ENCODE results near the gene PACS2. TPM values are rescaled to one million over a fixed set of nuclear protein-coding genes. Genes with fewer than 3 reads are reported as not detected.

PACS2 gene
- total RNA-seq, 2 experiments from 2014 or later = 33.2 to 33.8 TPM

DNA sequence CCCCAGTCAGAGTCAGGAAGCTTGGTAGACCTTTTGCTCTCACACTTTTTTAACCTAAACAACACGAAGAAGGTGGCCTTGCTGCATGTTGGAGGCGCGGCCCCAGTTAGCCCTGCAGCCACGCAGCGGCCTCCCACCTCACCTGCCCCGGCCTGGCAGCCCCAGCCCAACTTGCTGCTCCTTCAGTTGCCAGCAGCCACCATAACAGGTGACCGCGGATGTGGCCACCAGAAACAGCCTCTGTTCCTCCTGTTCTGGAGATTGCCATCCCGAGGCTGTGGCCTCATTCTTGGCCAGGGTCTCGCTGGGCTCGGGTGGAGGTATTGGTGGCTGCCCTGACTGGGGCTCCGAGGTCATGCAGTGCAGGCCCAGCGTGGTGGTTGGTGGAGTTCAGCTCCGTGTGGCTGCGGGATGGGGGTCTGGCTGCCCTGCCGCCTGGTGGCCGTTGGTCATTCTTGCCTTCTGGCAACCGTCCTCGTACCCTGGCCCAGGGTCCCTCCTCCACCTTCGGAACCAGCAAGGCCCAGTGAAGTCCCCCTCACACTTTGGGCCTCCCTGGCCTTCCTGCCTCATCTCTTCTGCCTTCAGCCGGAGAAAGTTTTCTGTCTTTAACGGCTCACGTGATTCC lies 63.1 kb downstream of the PACS2 start:
- CTCF ChIA-PET = no interaction called here
- POLR2A ChIA-PET = no interaction called here

- CTCF ChIA-PET = no interaction called here
- POLR2A ChIA-PET = no interaction called here
These were observed 63.7 kb downstream of the PACS2 start for GRCh38 chr14:105378199-105378598.

DNA sequence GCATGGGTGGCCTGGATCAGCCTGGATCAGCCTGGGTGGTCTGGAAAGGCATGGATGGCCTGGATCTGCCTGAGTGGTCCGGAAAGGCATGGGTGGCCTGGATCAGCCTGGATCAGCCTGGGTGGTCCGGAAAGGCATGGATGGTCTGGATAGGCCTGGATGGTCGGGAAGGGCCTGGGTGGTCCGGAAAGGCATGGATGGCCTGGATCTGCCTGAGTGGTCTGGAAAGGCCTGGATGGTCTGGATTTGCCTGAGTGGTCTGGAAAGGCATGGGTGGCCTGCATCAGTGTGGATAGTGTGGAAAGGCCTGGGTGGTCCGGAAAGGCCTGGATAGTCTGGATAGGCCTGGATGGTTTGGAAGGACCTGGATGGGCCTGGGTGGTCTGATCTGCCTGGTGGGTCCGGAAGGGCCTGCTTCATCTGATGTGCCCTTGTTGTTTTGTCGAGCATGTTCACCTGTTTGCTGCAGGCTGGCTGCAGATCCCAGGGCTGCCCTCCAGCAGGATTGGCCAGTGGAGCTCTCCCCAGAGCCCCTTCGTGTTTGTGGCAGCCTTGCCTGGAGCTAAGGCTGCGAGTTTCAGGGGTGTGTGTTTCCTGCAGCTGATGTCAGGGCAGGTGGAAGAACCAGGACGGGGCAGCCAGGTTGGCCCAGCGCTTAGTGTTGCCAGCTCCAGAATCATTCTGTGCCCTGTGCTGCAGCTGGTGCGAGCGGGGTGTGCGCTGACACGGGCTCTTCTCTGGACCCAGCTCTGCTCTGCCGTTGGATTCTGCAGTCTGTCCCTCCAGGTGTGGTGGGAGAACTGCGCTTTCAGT lies 64.5 kb downstream of the PACS2 start:
- ChIA-PET CTCF (no interaction called here), POLR2A (no interaction called here)

DNA sequence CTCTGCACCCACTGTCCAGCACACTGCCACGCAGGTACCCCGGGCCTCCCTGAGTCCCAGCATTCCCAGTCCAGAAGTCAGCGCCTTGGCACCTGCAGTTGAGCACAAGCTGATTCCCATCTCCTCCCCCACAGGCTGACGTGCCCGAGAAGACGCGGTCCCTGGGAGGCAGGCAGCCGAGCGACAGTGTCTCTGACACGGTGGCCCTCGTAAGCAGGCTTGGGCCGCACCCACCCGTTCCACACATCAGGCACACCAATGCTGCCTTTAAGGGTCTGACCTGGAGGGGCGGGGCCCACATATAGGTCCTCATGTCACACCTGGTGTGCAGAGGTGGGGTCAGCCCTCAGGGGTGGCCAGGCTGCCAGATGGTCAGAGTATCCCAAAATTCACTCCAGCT lies 65.4 kb downstream of the PACS2 start:
- POLR2A ChIA-PET = no interaction called here
- CTCF ChIA-PET = no interaction called here

DNA sequence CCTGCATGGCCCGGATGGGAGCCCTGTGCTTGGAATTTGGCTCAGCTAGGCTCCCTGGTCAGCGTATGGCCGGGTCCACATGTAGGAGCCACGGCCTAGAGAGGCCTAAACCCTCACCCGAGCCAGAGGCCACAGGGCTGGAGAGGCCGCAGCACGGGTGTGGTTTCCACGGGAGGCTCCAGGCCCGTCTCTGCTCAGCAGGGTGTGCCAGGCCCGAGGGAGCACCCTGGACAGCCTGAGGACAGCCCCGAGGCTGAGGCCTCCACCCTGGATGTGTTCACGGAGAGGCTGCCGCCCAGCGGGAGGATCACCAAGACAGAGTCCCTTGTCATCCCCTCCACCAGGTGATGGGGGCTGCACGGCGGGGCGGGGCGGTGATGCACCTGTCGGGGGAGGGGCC lies 66.2 kb downstream of the PACS2 start:
- POLR2A ChIA-PET = no interaction called here
- CTCF ChIA-PET = no interaction called here

DNA sequence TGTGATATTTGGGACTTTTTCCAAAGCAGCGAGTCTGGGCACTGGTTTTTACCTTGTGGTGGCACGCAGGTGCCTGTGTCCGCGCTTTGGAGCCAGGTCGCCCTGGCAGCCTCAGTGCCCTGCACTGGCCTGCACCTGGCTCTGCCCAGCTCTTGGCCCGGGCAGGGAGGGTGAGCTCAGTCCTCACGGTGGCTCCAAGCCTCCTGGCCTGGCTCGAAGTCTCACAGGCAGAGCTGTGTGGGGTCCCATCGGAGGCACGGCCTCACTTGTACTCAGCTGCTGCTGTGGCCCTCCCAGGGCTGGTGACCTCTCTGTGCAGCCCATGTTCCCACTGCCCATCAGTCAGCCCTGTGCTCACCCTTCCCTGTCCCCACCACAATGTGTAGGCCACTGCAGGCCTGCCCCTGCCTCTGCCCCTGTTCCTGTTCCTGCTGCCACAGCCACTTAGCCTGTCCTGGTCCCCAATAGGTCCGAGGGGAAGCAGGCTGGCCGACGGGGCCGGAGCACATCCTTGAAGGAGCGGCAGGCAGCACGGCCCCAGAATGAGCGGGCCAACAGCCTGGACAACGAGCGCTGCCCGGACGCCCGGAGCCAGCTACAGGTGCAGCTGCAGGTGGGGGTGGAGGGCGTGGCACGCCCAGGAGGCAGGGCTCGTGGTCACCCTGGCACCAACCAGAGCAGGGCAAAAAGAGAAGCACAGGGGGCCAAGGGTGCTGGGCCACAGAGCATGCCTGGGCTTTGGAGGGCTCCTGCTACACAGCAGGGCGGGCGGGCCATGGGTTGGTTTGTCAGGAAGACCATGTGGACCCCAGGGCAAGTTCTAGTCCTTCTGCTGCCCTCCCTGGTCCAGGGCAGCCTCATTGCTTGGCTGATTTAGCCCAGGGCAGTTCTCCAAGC lies 67.1 kb downstream of the PACS2 start:
- ChIA-PET POLR2A (interaction anchor here (0.6 kb wide), 1 partner anchor 130 kb away, joined by 3 read pairs; no protein-coding TSS in a partner anchor), CTCF (interaction anchor here (1.3 kb wide), 1 partner anchor 13 kb away, joined by 3 read pairs; no protein-coding TSS in a partner anchor)

DNA sequence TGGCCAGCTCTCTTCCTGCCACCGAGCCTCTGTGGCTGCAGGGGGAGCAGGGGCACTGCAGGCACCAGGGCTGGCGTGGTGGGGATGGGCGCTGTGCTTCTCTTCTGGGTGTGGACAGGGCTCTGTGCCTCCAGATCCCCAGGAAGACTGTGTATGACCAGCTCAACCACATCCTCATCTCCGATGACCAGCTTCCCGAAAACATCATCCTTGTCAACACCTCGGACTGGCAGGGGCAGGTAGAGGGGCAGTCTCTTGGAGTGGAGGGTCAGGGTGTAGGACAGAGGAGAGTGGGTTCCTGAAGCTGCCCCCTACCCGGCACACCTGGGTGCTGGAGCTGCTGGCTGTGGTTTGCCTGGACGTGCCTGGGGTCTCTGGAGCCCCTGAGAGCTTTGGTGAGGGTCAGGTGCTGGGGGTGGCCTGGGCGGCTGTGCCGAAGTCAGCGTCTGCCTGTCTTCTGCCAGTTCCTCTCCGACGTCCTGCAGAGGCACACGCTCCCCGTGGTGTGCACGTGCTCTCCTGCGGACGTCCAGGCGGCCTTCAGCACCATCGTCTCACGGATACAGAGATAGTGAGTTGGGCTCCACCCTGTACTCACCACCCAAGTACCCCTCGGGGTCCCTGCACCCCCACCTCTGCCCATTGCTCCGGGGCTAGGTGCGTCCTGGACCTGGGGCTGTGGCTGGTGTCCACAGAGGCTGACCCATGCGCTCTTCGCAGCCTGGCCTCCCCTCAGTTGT lies 68.0 kb downstream of the PACS2 start:
- ChIA-PET POLR2A (no interaction called here), CTCF (interaction anchor here (1.3 kb wide), 1 partner anchor 13 kb away, joined by 3 read pairs; no protein-coding TSS in a partner anchor)

DNA sequence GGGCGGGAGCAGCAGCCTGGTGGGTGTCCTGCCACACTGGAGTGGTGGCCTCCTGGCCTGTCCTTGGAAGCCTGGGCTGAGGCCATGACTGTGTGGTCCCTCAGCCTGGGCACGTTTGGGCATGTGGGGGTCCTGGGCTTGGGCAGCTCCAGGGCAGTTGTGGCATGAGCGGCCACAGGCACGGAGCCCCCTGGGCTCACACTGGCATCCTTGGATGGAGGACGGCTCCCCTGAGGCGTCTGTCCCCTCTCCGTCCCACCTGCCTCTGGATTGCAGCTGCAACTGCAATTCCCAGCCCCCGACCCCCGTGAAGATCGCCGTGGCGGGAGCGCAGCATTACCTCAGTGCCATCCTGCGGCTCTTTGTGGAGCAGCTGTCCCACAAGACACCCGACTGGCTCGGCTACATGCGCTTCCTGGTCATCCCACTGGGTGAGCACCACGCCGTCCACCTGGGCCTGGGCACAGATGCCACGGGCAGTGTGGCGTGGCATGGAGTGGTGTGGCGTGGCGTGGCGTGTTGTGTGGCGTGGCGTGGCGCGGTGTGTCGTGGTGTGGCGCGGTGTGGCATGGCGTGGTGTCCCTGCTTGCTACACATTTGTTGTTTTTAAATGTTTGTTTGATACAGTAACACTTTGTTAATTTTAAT lies 68.7 kb downstream of the PACS2 start:
- POLR2A ChIA-PET = no interaction called here

GRCh38 chr14:105384041-105384557 lies 69.6 kb downstream of the PACS2 start:
- ChIA-PET POLR2A (interaction anchor here (0.6 kb wide), 1 partner anchor 33 kb away, joined by 4 read pairs; no protein-coding TSS in a partner anchor), CTCF (interaction anchor here (0.8 kb wide), 1 partner anchor 38 kb away, joined by 3 read pairs; no protein-coding TSS in a partner anchor)

More for the DNA sequence above, 68.7 kb downstream of the PACS2 start:
- CTCF ChIA-PET = interaction anchor here (0.8 kb wide), 1 partner anchor 39 kb away, joined by 3 read pairs; no protein-coding TSS in a partner anchor

DNA sequence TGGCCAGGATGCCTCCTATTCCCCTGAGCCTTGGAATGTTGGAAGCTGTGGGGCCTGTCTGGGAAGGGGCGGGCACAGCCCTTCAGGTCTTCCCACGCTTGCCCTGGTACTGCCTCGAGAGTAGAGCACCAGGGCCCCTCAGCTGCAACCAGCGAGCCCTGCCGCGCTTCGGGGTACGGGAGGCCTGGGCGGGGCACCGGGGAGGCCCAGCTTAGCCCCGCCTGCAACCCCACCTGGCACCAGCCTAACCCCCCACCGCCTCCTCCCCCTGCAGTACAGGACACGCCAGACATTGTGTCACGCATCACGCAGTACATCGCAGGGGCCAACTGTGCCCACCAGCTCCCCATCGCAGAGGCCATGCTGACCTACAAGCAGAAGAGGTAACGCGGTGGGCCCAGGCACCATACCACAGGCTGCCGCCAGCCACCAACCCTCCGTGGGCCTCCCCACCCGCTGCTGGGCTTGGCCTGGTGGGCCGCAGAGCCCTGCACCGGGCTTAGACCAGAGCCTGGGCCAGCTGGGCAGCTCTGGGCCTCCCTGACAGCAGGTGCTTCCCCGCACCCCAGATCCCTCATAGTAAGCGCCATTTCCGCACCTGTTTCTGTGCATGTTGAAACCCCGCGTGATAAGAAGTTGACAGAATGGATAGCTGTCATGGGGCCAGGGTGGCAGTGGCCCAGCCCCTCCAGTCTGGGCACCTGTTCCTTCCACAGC lies 70.2 kb downstream of the PACS2 start:
- POLR2A ChIA-PET = interaction anchor here (0.6 kb wide), 1 partner anchor 32 kb away, joined by 4 read pairs; no protein-coding TSS in a partner anchor
- CTCF ChIA-PET = no interaction called here

DNA sequence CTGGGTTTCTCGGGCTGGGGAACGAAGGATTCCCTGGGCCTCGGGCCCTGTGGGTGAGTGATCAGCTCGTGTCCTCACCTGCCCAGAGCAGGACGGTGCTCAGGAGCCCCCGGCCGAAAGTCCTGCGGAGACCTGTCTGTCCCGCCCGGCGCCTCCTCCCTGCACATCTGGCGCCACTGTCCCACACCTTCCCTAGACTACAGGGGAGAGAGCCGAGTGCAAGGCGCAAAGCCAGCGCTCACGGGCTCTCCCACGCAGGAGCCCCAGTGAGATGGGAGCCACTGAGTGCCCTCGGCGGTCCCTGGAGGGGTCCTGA lies 70.7 kb downstream of the PACS2 start:
- CTCF ChIA-PET = no interaction called here

DNA sequence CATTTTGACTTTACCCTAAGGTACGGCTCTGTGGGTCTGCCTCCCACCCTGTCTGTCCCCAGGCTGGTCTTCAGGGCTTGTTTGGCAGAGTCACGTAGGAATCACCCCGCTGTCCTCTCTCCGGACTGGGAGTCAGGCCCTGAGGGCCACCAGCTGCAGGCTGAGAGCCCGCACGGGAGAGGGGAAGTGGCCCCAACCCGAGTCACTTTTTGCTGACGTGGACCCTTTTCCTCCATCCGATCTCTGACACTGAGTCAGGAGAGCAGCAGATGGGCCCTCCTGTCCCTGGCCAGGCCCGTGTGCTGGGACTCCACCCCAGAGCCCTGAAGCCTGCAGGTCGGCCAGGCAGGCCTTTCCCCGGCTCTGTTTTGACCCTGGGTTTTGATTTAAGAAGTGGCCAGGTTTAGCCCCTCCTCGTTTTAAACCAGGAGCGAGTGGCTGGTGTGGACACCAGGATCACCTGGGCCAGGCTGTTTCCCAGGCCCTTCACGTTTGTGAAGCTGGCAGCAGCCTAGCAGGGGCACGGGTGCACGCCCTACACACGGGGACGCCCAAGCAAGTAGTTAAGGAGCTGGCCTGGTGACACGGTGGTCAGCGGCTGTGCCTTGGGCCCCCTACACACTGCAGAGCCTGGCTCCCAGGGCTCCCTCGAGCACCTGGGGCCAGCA lies 71.3 kb downstream of the PACS2 start:
- POLR2A ChIA-PET = no interaction called here
- CTCF ChIA-PET = no interaction called here

More for the DNA sequence above, 70.7 kb downstream of the PACS2 start:
- POLR2A ChIA-PET = no interaction called here

DNA sequence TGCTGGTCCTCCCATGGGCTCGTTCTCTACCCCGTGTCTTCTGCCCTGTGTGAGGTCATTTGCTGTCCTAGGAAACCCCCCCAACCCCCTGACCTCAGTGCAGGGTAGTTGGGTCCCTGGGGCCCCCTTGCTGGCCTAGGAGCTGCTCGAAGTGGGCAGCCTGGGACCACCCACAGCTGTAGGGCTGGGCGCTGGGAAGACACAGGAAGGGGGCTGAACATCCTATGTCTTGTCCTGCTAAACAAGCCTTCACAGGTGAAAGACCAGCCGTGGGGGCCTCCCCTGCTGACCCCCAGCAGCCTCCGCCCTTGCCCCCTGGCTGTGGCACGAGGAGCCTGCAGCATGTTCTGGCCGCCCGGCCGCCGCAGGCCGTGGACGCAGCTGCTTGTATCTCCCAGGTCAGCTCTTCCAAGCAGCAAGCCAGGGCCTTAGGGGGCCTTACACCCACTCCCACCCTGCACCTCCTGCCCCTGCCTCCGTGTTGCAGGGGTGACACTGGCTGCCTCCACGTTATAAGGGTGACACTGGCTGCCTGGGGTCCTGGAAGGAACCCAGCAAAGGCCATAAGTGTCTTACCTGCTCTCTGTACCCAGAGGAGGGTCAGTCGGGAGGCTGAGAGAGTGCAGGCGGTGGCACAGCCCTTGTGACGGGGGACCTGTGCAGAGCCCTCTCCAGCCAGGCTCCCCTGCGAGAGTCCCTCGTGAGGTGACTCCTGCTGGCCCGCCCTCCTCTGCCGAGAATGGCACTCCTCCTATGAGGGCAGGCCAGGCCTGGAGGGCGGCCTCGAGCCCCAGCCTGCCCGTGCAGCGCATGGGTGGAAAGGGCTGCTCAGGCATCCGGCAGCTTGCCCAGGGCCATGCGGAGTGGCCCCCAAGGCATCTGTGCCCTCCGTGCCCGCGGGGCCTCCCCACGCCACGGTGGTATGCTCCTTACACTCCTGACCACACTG lies 72.3 kb downstream of the PACS2 start:
- POLR2A ChIA-PET = no interaction called here

GRCh38 chr14:105387530-105387922 lies 73.0 kb downstream of the PACS2 start:
- POLR2A ChIA-PET = no interaction called here
- CTCF ChIA-PET = no interaction called here

More for the DNA sequence above, 72.3 kb downstream of the PACS2 start:
- CTCF ChIA-PET = no interaction called here

DNA sequence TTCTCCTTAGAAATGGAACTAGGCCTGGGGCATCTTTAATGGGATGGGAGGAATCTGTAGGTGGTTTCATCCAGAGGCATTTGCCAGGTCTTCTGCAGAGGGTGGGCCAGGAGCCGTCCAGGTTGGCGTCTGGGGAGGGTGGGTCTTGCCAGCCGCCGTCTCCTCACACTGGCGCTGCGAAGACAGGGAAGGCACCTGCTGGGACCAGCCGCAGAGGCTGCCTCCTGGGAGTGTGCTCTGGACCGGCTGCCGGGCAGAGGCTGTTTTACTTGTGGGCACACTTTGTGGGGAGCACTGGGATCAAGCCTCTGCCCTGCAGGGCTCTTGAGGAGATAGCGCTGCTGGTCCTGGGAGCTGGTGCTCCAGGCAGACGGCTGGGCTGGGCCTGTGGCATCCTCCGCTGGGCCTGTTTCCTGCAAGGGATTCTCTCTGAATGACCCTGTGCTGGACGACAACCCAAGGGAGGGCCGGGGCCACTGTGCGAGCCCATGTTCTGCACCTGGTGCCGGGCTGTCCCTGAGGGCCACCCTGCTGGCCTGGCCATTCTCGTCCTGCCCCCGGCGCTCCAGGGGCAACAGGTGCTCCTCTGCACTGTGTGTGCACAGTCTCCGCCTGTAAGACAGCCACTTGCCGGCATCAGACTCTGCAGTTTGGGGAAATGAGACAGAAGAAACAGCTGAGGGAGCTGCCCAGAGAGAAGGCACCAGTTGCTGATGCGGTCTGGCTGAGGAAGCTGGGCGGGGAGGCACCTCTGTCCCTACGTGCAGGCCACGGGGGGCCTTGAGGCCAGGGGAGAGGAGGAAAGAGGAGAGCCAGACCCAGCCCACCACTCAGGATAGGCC lies 73.8 kb downstream of the PACS2 start:
- POLR2A ChIA-PET = no interaction called here
- CTCF ChIA-PET = no interaction called here

DNA sequence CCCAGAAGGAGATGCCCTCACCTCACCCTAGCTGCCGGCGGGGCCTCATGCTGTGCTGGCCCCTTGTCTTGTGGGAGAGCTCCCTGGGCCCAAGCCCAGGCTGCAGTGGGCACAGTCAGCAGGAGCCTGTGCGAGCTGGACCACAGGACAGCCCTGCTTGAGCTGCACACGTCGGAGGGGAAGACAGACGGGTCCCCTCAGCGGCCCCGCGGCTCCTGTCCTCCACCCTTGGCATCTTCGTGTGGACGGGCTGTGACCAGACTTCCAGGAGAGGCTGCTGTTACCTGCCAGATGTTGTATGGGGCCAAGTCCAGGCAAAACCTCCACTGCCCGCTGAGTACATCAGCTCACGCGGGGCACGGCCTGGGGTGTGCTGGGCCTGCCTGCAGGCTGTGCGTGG lies 74.4 kb downstream of the PACS2 start:
- ChIA-PET POLR2A (no interaction called here), CTCF (interaction anchor here (1.4 kb wide), 1 partner anchor 18 kb away, joined by 3 read pairs; no protein-coding TSS in a partner anchor)

Data from activated CD8-positive, alpha-beta memory T cell treated with anti-CD3 and anti-CD28 coated beads for 36 hours (primary cell).